Posterior vena cava (tissue), 2 donors: ENCODE measurements around the gene FBXO3. TPM values are rescaled to one million over a fixed set of nuclear protein-coding genes. Genes with fewer than 3 reads are reported as not detected.

Experiments
- DNase-seq: peaks from one replicate; pipeline ENCODE4 v3.0.0-alpha.2; 2020; ENCODE audit warnings: low spot score
- intact Hi-C, 2 donors: fragments of 100-400 bp; cut with DNase I; formaldehyde crosslinking; loops; one replicate each; pipeline versions ENCODE4 v1.14.1 to v1.14.2; 2022 to 2023
- total RNA-seq, 2 donors: library from RNA; stranded (reverse); fragmentation: NEBNext Ultra II Directional; extraction: Animal tissue kit (Norgen Biotek cat#: 25700); gene quantifications; one replicate each; pipeline ENCODE4 v1.2.1, GENCODE V29; 2021
- donor health status: DM: yes; HTN: yes; CAD: no.
- donor health status: DM: yes; HTN: yes; CAD: no.

Gene FBXO3
- total RNA-seq, 2 donors from 2014 or later = 29.4 to 32.9 TPM

GRCh38 chr11:33774736-33775466 is 581 bp upstream of the FBXO3 start:
- peak; percentile 79 for DNase-seq

DNA sequence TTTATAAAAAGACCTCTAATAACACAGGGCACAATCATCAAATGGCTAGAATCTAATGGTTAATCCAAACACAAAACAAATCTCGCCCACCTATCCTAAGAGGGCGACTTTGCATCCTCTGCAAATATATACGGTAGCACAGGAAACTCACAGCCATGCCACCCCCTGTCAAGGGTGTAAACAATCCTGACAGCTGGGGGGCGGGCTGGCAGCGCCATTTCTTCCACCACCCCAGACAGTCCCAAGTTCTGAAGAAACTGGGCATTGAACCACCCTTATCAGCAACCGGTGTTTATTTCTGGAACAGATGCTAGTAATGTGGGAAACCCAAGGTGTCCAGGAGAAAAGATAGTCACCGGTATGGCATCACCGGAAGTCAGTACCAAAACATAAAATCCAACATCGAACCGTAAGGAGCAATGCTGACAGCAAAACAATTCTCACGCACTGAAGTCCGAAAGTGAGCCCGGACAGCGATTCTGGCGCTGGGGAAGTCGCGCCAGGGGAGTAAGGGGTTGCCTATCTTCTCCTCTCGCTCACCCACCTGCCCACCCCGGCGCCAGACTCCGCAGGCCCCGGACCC is 825 bp downstream of the FBXO3 start:
- DNase-seq = no peak
- intact Hi-C loops = no loop called here

More at GRCh38 chr11:33774736-33775466, 581 bp upstream of the FBXO3 start:
- intact Hi-C loops = no loop called here

- DNase-seq = no peak
- intact Hi-C loops = no loop called here
These were observed 1.4 kb downstream of the FBXO3 start for GRCh38 chr11:33772870-33773269.

DNA sequence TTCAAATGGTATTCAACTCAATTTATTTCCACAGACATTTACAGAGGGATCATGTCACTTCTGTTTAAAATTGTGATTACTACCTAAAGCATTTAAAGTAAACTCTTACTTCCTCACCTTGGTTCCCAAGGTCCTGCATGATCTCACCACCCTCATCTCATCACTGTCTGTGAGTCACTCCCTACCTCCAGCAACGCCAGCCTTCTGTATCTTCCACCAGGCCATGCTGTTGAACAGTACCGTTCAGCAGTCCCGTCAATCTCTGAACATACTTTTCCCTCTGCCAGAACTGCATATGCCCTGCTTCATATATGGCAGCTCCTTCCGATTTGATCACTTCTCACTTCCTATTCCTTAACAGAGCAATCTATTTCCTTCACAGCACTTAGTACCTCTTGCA is 2.0 kb downstream of the FBXO3 start:
- no peak for DNase-seq
- intact Hi-C loops = no loop called here

DNA sequence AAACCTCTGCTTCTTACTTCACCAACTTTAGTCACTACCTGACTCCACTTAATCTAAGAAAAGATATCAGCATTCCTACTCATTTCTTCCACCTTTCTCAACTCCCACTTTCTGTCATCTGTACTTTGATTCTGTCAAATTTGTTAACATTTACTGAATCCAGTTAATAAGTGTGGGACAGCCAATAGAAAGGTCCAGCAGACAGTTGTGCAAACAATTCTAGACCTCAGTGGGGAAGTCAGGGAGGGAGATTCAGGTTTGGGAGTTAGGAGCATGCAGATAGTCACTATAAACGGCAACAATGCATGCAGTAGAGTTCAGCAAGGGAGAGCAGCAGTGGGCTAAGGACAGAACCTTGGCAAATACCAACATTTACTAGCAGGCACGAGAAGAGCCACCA is 4.1 kb downstream of the FBXO3 start:
- no peak for DNase-seq
- intact Hi-C loops = no loop called here

GRCh38 chr11:33769542-33769941 is 4.8 kb downstream of the FBXO3 start:
- intact Hi-C loops = no loop called here
- DNase-seq = no peak

- intact Hi-C loops = no loop called here
- DNase-seq = no peak
These were observed 6.7 kb downstream of the FBXO3 start for GRCh38 chr11:33767624-33768023.

DNA sequence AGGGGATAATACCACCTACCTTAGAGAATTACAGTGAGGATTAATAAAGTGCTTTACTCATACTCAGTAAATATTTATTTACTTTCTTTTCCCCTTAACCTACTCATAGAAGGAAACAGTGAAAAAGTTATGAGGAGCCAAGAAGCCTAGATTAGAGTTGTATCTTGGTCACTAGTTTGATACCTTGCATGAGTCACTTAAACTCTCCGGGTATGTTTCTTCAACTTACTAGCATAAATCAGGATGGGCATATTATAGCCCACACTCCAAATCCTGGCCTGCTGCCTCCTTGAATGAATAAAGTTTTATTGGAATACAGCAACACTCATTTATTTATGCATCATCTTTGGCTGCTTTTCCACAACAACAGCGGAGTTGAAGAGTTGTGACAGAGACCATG is 8.2 kb downstream of the FBXO3 start:
- intact Hi-C loops = no loop called here
- DNase-seq = no peak

DNA sequence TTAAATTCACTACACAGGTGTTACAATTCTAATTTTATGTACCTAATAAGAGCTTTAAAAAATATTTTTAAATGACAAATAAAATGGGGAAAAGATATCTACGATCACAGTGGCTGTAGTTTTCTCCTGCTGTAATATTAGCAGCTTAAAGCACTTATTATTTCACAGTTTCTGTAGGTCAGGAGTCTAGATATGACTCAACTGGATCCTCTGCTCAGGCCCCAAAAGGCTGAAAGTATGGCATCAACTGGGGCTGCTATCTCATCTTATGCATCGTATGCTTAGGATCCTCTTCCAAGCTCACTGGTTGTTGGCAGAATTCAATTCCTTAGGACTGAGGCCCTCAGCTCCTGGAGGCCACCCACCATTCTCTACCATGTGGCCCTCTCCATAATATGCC is 12.8 kb downstream of the FBXO3 start:
- intact Hi-C loops = no loop called here
- no peak for DNase-seq

DNA sequence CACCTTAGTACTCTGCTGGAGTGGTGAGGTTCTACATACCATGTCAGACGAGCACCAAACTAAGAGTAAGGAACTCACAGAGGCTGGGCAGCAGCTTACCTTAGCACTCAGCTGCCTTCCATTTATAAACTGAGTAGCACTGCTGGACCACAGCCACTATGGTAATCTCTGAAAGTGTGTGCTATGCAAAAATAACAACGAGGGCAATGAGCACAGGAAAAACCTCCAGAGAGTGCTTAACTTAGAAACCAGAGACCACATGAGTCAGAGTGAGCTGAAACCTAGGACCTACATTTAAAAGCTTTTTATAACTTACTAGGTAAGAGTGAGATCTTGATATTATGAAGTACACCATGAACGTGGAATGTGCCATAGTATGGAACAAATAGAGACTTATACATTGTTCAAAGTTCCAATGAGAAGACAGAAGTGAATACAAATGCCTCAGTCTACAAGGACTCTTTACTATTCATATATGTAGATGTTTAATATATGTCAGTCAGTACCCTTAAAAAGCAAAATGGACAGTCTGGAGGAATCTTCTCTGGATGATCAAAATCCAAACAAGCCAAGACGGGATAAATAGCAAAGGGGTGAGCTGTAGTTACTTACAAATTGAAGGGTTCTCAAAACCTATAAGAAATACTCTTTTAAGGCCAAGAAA is 20.9 kb downstream of the FBXO3 start:
- intact Hi-C loops = no loop called here

GRCh38 chr11:33751878-33752277 is 22.4 kb downstream of the FBXO3 start:
- no peak for DNase-seq
- intact Hi-C loops = no loop called here

More for the DNA sequence above, 20.9 kb downstream of the FBXO3 start:
- DNase-seq = no peak

DNA sequence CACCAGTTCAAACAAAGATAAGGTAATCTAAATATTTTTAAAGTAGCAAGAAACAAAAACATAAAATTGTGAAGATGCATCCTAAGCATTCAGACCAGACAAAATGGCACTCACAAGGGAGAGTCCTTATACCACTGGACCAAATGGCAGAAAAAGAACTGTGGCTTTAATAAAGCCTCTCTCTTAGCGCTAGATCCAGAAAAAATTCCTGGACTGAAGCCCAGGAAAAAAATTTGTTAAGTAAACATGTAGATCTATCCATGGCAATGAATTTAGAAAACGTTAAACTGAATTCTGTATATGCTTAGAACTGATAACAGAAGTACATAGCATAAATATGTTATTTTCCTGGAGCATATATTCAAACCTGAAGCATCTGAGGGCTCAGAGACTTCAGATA is 26.3 kb downstream of the FBXO3 start:
- intact Hi-C loops = loop anchor here (10.0 kb wide), 2 partner anchors 383 to 393 kb away; no protein-coding TSS in a partner anchor

GRCh38 chr11:33743291-33743690 is 31.0 kb downstream of the FBXO3 start:
- no peak for DNase-seq
- intact Hi-C loops = loop anchor here (10.0 kb wide), 2 partner anchors 378 to 388 kb away; no protein-coding TSS in a partner anchor

More for the DNA sequence above, 26.3 kb downstream of the FBXO3 start:
- DNase-seq = no peak

- intact Hi-C loops = loop anchor here (10.0 kb wide), 2 partner anchors 378 to 388 kb away; no protein-coding TSS in a partner anchor
These were observed 32.0 kb downstream of the FBXO3 start for GRCh38 chr11:33742249-33742851.

GRCh38 chr11:33741806-33742205 is 32.5 kb downstream of the FBXO3 start:
- intact Hi-C loops = loop anchor here (10.0 kb wide), 2 partner anchors 377 to 387 kb away; no protein-coding TSS in a partner anchor
- DNase-seq = no peak

More at GRCh38 chr11:33742249-33742851, 32.0 kb downstream of the FBXO3 start:
- no peak for DNase-seq

GRCh38 chr11:33737362-33737821 is 36.9 kb downstream of the FBXO3 start:
- DNase-seq = no peak
- intact Hi-C loops = loop anchor here in 1 of 2 donors (5.0 kb wide), 1 partner anchor 45 kb away; no protein-coding TSS in a partner anchor

GRCh38 chr11:33736148-33736812 is 38.0 kb downstream of the FBXO3 start, which contains the start of gene CD59:
Gene CD59 (minus strand): TSS chr11:33736423. CDS start chr11:33722445, 13,978 bp downstream.
- DNase-seq = peak; percentile 98
- intact Hi-C loops = loop anchor here in 1 of 2 donors (5.0 kb wide), 1 partner anchor 44 kb away; no protein-coding TSS in a partner anchor

GRCh38 chr11:33735271-33736147 is 38.8 kb downstream of the FBXO3 start:
- DNase-seq = peak; percentile 82
- intact Hi-C loops = loop anchor here in 1 of 2 donors (5.0 kb wide), 1 partner anchor 43 kb away; no protein-coding TSS in a partner anchor
